Neutrophil (primary cell): ENCODE measurements around the gene IFI35.
"Not testable (repeated sequence)": the region's sequence is repeated elsewhere in the genome, so short reads cannot be mapped to it uniquely, and the experiment has no call there.

Experiments
- H3K27ac ChIP-seq: fragments of 200-600 bp; sonication (generic); 2 replicates; pipeline ENCODE4 v1.5.1; 2016; ENCODE audit warnings: mild to moderate bottlenecking, moderate library complexity
- H3K27me3 ChIP-seq: fragments of 200-600 bp; sonication (generic); 2 replicates; pipeline ENCODE4 v1.6.0; 2016; ENCODE audit warnings: mild to moderate bottlenecking
- H3K36me3 ChIP-seq: fragments of 200-600 bp; sonication (generic); 2 replicates; pipeline ENCODE4 v1.5.1; 2017
- H3K4me1 ChIP-seq, 2 experiments: fragments of 200-600 bp in 1 of 2; sonication (generic) in 1 of 2; 1 replicate in 1 of 2; 2 replicates in 1 of 2; pipeline versions ENCODE4 v1.5.1 to v1.6.1; 2013 to 2016; ENCODE audit warnings: low read depth in 1 of 2, low read length in 1 of 2, mild to moderate bottlenecking in 1 of 2, moderate library complexity in 1 of 2; ENCODE audit not compliant: control insufficient read depth in 1 of 2, insufficient read depth in 1 of 2
- H3K4me3 ChIP-seq, 2 experiments: fragments of 200-600 bp in 1 of 2; sonication (generic) in 1 of 2; 1 replicate in 1 of 2; 2 replicates in 1 of 2; pipeline ENCODE4 v1.5.1; 2013 to 2016; ENCODE audit warnings: low read depth in 1 of 2, low read length in 1 of 2, mild to moderate bottlenecking in 1 of 2, moderate library complexity in 1 of 2
- H3K9me3 ChIP-seq: fragments of 200-600 bp; sonication (generic); 2 replicates; pipeline ENCODE4 v1.5.1; 2016
- TF ChIP-seq, protein P1 (sequence below): fragments of 200-600 bp; sonication (generic); IDR thresholded peaks from 2 replicates; pipeline ENCODE4 v1.5.1; 2016; ENCODE audit warnings: antibody characterized with exemption

Gene IFI35

DNA sequence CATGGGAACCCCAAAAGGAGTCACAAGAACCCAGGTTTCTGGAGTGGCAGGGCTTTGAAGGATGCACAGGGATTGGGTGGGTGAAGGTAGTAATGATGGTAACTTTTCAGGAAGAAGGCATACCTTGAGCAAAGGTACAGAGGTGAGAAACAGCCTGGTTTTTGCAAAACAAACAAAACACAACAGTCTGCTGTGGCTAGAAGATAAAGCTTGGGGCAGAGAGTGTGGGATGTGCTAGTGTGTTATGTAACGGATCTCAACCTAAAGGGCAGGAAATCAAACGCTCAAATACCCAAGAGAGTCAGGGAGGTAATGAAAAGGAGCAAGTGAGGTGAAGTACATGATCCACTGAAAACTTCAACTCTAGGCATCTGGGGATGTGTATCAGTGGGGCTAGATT is 31.3 kb upstream of the IFI35 start:
- Histone ChIP-seq H3K36me3 (no peaks in the 10 kb centered on the region), H3K4me3 (no peak overlapping the region), H3K4me1 (peaks cover 9% of the 10 kb centered on the region in 2 experiments), H3K27me3 (no peaks in the 10 kb centered on the region), H3K9me3 (no peaks in the 10 kb centered on the region), H3K27ac (no peak overlapping the region)
- TF ChIP-seq, protein P1, sequence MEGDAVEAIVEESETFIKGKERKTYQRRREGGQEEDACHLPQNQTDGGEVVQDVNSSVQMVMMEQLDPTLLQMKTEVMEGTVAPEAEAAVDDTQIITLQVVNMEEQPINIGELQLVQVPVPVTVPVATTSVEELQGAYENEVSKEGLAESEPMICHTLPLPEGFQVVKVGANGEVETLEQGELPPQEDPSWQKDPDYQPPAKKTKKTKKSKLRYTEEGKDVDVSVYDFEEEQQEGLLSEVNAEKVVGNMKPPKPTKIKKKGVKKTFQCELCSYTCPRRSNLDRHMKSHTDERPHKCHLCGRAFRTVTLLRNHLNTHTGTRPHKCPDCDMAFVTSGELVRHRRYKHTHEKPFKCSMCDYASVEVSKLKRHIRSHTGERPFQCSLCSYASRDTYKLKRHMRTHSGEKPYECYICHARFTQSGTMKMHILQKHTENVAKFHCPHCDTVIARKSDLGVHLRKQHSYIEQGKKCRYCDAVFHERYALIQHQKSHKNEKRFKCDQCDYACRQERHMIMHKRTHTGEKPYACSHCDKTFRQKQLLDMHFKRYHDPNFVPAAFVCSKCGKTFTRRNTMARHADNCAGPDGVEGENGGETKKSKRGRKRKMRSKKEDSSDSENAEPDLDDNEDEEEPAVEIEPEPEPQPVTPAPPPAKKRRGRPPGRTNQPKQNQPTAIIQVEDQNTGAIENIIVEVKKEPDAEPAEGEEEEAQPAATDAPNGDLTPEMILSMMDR = no peak

DNA sequence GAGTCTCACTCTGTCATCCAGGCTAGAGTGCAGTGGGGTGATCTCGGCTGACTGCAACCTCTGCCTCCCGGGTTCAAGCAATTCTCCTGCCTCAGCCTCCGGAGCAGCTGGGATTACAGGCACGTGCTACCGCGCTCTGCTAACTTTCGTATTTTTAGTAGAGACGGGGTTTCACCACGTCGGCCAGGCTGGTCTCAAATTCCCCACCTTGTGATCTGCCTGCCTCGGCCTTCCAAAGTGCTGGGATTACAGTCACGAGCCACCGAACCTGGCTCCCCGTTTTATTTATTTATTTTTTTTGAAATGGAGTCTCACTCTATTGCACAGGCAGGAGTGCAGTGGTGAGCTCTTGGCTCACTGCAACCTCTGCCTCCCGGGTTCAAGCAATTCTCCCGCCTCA is 30.9 kb upstream of the IFI35 start:
- not testable (repeated sequence) for H3K9me3 ChIP-seq, H3K4me3 ChIP-seq
- H3K4me1 ChIP-seq = peaks cover 10 to 11% of the 10 kb centered on the region in 2 experiments

DNA sequence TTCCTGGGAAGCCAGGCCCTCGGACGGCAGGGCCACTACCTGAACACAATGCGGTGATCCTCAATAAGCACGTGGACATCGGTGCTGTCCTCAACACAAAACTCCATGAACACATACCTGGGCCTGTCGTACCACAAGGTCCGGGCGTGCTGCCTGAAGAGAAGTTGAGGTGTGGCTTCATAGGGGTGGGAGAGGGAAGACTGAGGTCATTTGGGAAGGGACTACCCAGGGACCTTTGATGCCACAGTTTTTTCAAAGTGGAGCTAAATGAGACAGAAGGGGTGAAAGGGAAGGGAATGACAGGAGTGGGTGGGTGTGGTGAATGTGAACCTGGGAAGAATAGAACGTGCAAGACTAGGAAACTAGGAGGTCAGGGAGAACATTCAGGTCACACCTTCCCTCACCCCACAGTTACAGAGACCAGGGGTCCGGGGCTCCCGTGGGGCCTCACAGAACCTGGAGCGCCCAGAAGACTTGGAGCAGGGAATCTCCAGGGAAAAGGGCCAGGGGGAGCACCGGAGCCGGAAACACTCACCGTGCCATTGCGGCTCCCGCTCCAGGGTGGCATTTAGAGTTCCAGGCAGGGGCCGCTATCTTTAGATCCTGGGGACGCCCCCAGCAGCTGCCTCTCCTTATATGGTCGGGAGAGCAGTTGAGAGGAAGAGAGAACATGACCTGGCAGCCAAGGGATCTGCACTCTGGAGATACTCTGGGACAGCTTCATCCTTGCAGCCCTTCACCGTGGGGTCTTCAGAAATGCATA is 26.9 kb upstream of the IFI35 start, which contains the start of gene PTGES3L:
Gene PTGES3L (minus strand): TSS at position 570 of the 763 bp plus-strand sequence. CDS start 27 bp downstream, at position 543.
- H3K4me1 ChIP-seq = peaks cover 44 to 48% of the 10 kb centered on the region in 2 experiments
- TF ChIP-seq, protein P1 = no peak
- H3K27ac ChIP-seq = peak within 1 kb of the TSS; percentile 99
- no peaks in the 10 kb centered on the region for H3K36me3 ChIP-seq
- H3K9me3 ChIP-seq = no peaks in the 10 kb centered on the region
- H3K4me3 ChIP-seq = peak within 1 kb of the TSS; percentile 85 to 96
- H3K27me3 ChIP-seq = no peaks in the 10 kb centered on the region

More for the DNA sequence above, 30.9 kb upstream of the IFI35 start:
- not testable (repeated sequence) for H3K36me3 ChIP-seq, H3K27ac ChIP-seq, H3K27me3 ChIP-seq

DNA sequence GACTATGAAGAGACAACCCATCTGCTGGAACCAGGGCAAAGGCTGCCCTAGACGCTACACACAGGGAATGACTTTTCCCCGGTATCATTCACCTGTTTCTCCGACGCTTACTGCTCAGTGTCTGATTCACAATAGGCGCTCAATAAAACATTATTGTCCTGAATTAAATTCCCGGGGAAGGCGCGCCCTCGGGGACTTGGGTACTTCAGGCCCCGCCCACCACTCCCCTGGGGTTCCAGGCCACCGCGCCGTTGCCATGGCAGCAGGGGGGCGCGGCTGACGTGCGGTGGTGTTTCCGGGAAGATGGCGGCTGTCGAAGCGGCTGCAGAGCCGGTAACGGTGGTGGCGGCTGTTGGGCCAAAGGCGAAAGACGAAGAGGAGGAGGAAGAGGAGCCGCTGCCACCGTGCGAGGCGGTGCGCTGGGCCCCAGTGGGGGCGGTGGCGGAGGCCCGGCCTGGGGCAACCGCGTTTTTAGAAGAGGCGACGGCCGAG is 26.3 kb upstream of the IFI35 start, which contains the start of gene RUNDC1:
Gene RUNDC1 (plus strand): TSS at position 292 of the 492 bp plus-strand sequence. CDS start 12 bp downstream, at position 304.
- Histone ChIP-seq H3K27me3 (no peaks in the 10 kb centered on the region), H3K36me3 (no peaks in the 10 kb centered on the region), H3K4me3 (peak within 1 kb of the TSS; percentile 85 to 96), H3K27ac (peak within 1 kb of the TSS; percentile 99), H3K4me1 (peaks cover 50 to 54% of the 10 kb centered on the region in 2 experiments), H3K9me3 (no peaks in the 10 kb centered on the region)
- TF ChIP-seq, protein P1 = no peak

DNA sequence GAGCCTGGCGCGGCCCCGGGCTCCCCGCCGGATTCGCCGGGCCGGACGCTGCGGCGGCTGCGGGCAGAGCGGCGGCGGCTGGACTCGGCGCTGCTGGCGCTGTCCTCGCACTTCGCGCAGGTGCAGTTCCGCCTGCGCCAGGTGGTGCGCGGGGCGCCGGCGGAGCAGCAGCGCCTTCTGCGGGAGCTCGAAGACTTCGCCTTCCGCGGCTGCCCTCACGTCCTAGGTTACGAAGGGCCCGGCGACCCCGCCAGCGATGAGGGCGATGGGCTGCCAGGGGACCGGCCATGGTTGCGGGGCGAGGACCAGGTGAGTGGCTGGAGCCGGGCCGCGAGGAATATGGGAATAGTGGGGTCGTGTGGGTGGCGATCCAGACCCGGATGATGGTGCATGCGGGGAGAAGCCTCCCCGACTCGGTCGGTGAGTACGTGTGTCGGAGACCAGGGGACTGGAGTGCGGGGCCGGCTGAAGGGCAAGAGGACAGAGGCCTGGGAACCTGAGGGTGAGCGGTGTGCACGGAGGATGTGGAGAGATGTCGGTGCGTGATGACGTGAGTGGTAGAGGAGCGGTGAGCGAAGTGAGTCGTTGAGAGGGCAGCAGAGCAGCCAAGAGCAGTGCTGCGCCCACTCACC is 25.7 kb upstream of the IFI35 start:
- H3K4me1 ChIP-seq = peaks cover 56 to 60% of the 10 kb centered on the region in 2 experiments
- H3K36me3 ChIP-seq = no peaks in the 10 kb centered on the region
- peak overlapping the region; percentile 85 to 96 for H3K4me3 ChIP-seq
- no peaks in the 10 kb centered on the region for H3K9me3 ChIP-seq
- TF ChIP-seq, protein P1 = peak; percentile 64
- H3K27ac ChIP-seq = peak overlapping the region; percentile 99
- no peaks in the 10 kb centered on the region for H3K27me3 ChIP-seq

DNA sequence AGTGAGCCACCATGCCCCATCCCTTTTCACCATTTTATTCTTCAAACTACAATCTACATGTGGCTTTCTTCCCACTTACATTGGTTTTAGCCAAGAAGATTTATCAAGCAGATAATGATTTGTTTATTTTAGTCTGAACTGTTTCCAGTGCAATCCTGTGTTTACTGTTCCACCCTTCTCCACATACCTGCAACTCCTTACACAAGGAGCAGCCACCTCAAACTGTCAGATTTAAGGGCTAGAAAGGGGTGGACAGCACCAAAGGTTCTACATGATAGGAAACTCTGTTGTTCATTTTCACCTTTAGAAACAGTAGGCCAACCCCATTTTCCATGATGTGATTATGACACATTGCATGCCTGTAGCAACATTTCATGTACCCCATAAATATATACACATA is 24.3 kb upstream of the IFI35 start:
- Histone ChIP-seq H3K4me3 (peak overlapping the region; percentile 85 to 96), H3K27ac (peak overlapping the region; percentile 99), H3K9me3 (no peaks in the 10 kb centered on the region), H3K4me1 (peaks cover 65 to 66% of the 10 kb centered on the region in 2 experiments), H3K36me3 (peaks cover 7% of the 10 kb centered on the region), H3K27me3 (no peaks in the 10 kb centered on the region)
- TF ChIP-seq, protein P1 = no peak
